ENCODE data around the gene HBP1.

HBP1 gene

DNA sequence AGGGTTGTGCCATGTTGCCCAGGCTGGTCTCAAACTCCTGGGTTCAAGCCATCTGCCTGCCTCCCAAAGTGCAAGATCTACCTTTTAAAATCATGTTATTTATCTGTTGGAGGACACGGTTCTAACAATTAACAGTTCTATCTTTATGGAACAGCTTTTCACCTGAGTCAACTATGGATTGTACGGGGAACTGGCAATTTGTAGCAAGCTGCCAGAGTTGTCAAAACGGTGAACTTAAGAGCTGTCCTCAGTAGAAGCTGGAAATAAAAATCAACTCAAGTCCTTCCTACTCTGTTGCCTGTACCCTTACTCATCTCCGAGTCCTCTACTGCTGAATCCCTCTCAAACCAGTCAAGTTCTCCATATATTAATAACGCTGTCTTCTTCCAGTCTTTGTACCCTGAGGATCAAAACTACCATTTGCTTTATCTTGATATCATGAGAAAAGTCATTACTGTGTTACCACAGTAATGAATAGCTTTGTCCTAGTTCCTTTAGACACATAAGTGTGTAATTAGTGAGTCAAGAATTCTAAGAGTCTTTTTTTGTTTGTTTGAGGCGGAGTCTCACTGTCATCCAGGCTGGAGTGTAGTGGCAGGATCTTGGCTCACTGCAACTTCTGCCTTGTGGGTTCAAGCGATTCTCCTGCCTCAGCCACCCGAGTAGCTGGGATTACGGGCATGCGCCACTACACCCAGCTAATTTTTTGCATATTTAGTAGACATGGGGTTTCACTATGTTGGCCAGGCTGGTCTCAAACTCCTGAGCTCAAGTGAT is 28.2 kb downstream of the HBP1 start:
- peak overlapping the region in 1 of 2 donors; percentile 50 for H3K27ac Mint-ChIP-seq
- no peaks in the 10 kb centered on the region for H3K27me3 Mint-ChIP-seq
- H3K4me3 Mint-ChIP-seq: no peak overlapping the region

GRCh38 chr7:107201795-107202450 is 33.1 kb downstream of the HBP1 start:
- no peaks in the 10 kb centered on the region for H3K4me1 Mint-ChIP-seq
- DNase-seq (peak; percentile 19 to 29), ATAC-seq (peak; percentile 80)
- no peaks in the 10 kb centered on the region for H3K9me3 Mint-ChIP-seq
- no peaks in the 10 kb centered on the region for H3K27me3 Mint-ChIP-seq
- no peak overlapping the region for H3K4me3 Mint-ChIP-seq
- peak overlapping the region in 1 of 2 donors; percentile 6 for H3K27ac Mint-ChIP-seq

More for the DNA sequence above, 28.2 kb downstream of the HBP1 start:
- Mint-ChIP-seq H3K9me3 (no peaks in the 10 kb centered on the region), H3K4me1 (no peaks in the 10 kb centered on the region)
- DNase-seq: no peak
- no peak for ATAC-seq

GRCh38 chr7:107203607-107204006 is 34.8 kb downstream of the HBP1 start:
- Mint-ChIP-seq H3K9me3 (no peaks in the 10 kb centered on the region), H3K27me3 (no peaks in the 10 kb centered on the region), H3K4me1 (no peaks in the 10 kb centered on the region), H3K27ac (peak overlapping the region in 1 of 2 donors; percentile 88), H3K4me3 (no peak overlapping the region)
- no peak for DNase-seq
- no peak for ATAC-seq

- ATAC-seq: no peak
- Mint-ChIP-seq H3K27ac (no peak overlapping the region), H3K4me1 (no peaks in the 10 kb centered on the region), H3K27me3 (no peaks in the 10 kb centered on the region), H3K9me3 (no peaks in the 10 kb centered on the region), H3K4me3 (no peak overlapping the region)
- DNase-seq: no peak
Measured at GRCh38 chr7:107206136-107206535, 37.3 kb downstream of the HBP1 start.

DNA sequence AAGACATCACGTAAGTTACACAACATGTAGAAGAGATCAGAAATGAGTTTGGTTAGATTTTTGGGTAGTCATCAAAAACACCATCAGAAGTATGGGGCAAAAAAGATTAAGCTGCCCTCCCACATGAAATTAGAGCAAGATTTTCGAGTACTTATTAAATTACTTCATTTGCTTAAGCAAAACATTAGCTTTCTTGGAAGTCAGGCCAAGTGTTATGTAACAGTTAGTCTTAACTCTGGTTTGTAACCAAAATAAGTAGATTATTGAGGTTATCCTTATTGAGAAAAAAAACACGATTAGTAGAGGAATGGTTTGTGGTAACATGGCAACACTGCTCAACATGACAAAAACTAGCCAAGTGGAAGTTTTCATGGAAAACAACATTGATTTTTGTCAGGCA is 37.9 kb downstream of the HBP1 start:
- no peak for DNase-seq
- ATAC-seq: no peak
- H3K27ac Mint-ChIP-seq: no peak overlapping the region
- no peak overlapping the region for H3K4me3 Mint-ChIP-seq
- H3K9me3 Mint-ChIP-seq: no peaks in the 10 kb centered on the region
- no peaks in the 10 kb centered on the region for H3K27me3 Mint-ChIP-seq
- no peaks in the 10 kb centered on the region for H3K4me1 Mint-ChIP-seq

- H3K27me3 Mint-ChIP-seq: no peaks in the 10 kb centered on the region
- H3K27ac Mint-ChIP-seq: no peak overlapping the region
- peaks cover under 1% of the 10 kb centered on the region for H3K4me1 Mint-ChIP-seq
- H3K4me3 Mint-ChIP-seq: no peak overlapping the region
- ATAC-seq (no peak), DNase-seq (no peak)
- no peaks in the 10 kb centered on the region for H3K9me3 Mint-ChIP-seq
Measured at GRCh38 chr7:107207459-107207858, 38.7 kb downstream of the HBP1 start.

DNA sequence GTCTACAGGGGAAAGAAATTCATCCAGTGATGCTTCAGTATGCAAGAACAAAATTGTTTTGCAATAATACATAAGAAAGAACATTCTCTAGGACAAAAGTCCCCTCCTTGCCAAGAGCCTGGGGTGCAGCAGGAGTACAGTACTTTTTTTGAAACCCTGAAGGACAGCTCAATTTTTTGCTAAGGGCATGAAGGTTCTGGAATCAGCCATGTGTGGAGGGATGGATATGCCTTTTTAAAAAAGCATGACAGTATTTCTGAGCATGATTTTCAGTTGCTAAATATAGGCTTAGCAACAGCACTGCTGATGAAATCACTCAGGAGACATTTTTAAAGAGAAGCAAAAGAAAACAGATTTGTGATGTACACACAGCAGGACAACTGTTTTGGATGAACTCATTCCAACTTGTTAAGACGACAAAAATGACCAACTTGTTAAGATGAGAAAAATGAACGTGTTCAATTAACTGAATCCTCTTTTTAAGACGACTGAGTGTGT is 39.3 kb downstream of the HBP1 start:
- Mint-ChIP-seq H3K4me3 (no peak overlapping the region), H3K4me1 (peaks cover 4% of the 10 kb centered on the region), H3K27me3 (no peaks in the 10 kb centered on the region), H3K9me3 (no peaks in the 10 kb centered on the region), H3K27ac (peak overlapping the region in 1 of 2 donors; percentile 22)
- no peak for DNase-seq
- no peak for ATAC-seq

GRCh38 chr7:107208563-107208962 is 39.8 kb downstream of the HBP1 start:
- Mint-ChIP-seq H3K4me1 (peaks cover 4% of the 10 kb centered on the region), H3K27me3 (no peaks in the 10 kb centered on the region), H3K9me3 (no peaks in the 10 kb centered on the region), H3K4me3 (no peak overlapping the region), H3K27ac (no peak overlapping the region)
- ATAC-seq: no peak
- no peak for DNase-seq

GRCh38 chr7:107209565-107209964 is 40.8 kb downstream of the HBP1 start:
- DNase-seq: no peak
- H3K27ac Mint-ChIP-seq: peak overlapping the region in 1 of 2 donors; percentile 8
- peaks cover 4% of the 10 kb centered on the region for H3K4me1 Mint-ChIP-seq
- no peak for ATAC-seq
- H3K4me3 Mint-ChIP-seq: no peak overlapping the region
- H3K27me3 Mint-ChIP-seq: no peaks in the 10 kb centered on the region
- no peaks in the 10 kb centered on the region for H3K9me3 Mint-ChIP-seq

DNA sequence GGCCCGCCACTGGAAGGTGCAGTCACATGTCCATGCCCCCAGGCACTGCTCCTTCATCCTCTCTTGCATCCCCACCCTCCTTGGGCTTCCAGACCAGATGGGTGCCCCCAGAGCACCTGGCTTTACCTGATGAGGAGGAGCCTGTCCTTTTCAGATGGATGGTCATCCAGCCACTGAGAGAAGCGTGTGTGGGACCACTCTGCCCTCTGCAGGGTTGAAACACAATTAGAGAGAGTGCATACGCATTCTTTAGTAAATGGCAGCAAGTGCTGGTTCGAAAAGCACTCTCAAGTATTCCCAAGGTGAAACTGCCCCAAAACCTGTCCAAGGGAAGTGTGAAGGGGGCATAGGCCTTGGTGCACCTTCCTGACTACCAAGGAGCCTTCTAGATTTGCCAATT is 41.6 kb downstream of the HBP1 start:
- Mint-ChIP-seq H3K4me3 (no peak overlapping the region), H3K4me1 (peaks cover 4% of the 10 kb centered on the region), H3K9me3 (peaks cover 5 to 8% of the 10 kb centered on the region in 2 donors), H3K27me3 (no peaks in the 10 kb centered on the region), H3K27ac (peak overlapping the region; percentile 36 to 48)
- ATAC-seq: no peak
- no peak for DNase-seq

- H3K27ac Mint-ChIP-seq: peak overlapping the region in 1 of 2 donors; percentile 28
- H3K9me3 Mint-ChIP-seq: peaks cover 19 to 24% of the 10 kb centered on the region in 2 donors
- no peaks in the 10 kb centered on the region for H3K27me3 Mint-ChIP-seq
- no peak for ATAC-seq
- no peak for DNase-seq
- peaks cover 4% of the 10 kb centered on the region for H3K4me1 Mint-ChIP-seq
- no peak overlapping the region for H3K4me3 Mint-ChIP-seq
Measured at GRCh38 chr7:107212725-107213124, 43.9 kb downstream of the HBP1 start.

- Mint-ChIP-seq H3K9me3 (peaks cover 19 to 25% of the 10 kb centered on the region in 2 donors), H3K4me3 (no peak overlapping the region), H3K4me1 (peaks cover 4% of the 10 kb centered on the region), H3K27me3 (no peaks in the 10 kb centered on the region), H3K27ac (no peak overlapping the region)
- ATAC-seq (no peak), DNase-seq (no peak)
Measured at GRCh38 chr7:107213193-107213788, 44.5 kb downstream of the HBP1 start.

DNA sequence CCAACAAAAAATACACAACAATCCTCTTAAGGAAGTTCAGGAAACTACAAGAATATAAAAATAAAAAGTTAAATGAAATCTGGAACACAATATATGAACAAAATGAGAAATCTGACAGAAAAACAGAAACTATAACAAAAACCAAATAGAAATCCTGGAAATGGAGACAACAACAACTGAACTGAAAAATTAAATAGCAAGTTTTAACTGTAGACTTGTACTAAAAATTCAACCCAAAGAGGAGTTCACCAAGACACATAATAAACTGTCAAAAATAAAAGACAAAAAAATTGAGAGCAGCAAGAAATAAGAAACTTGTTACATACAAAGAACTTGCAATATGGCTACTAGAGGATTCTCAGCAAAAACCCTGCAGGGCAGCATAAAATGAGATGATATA is 45.1 kb downstream of the HBP1 start:
- Mint-ChIP-seq H3K4me3 (no peak overlapping the region), H3K9me3 (peaks cover 19 to 25% of the 10 kb centered on the region in 2 donors), H3K27me3 (no peaks in the 10 kb centered on the region), H3K27ac (no peak overlapping the region), H3K4me1 (peaks cover 4% of the 10 kb centered on the region)
- no peak for ATAC-seq
- no peak for DNase-seq

DNA sequence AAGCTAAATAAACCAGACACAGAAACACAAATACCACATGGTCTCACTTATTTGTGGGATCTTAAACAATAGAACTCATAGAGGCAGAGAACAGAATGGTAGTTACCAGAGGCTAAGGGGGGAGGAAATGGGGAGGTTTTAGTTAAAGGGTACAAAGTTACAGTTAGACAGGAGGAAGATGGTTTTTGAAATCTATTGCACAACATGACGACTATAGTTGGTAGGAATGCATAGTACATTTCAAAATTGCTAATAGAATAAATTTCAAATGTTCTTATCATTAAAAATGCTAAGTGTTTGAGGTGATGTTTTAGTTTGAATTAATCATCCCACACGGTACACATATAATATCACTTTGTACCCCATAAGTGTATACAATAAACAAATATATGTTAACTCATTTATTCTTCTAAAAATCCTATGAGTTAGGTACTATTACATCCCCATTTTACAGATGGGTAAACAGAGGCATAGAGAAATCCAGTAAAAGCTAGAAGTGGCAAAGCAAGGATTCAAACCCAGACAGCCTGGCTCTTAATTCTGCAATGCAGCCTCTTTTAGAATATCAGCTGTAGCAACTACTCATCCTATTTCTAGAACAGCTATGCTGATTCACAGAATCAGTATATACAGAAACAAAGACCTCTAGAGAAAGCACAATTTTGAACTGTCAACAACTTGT is 50.9 kb downstream of the HBP1 start:
- Mint-ChIP-seq H3K27ac (no peak overlapping the region), H3K4me3 (no peak overlapping the region), H3K9me3 (peaks cover 19 to 24% of the 10 kb centered on the region in 2 donors), H3K27me3 (no peaks in the 10 kb centered on the region), H3K4me1 (no peaks in the 10 kb centered on the region)
- DNase-seq: no peak
- ATAC-seq: no peak

DNA sequence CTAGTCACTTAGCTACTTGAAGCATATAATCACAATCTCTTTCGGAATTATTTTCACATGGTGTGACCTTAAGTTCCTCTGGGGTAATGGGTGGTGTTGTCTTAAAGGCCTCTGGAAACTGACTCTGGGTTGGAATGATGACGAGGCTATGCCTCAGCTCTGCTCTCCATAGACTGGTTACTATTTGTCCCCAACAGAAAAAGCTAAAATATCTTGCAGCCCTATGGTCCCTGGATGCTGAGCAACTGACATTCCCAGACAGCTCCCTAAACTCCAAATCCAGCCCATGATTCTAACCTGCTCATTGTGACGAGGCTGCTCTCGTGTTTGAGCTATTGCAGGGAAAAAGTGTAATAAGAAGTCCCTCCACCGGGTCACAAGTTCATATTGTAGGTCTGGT is 51.6 kb downstream of the HBP1 start:
- no peaks in the 10 kb centered on the region for H3K4me1 Mint-ChIP-seq
- H3K4me3 Mint-ChIP-seq: no peak overlapping the region
- no peaks in the 10 kb centered on the region for H3K27me3 Mint-ChIP-seq
- no peak overlapping the region for H3K27ac Mint-ChIP-seq
- no peak for ATAC-seq
- DNase-seq: no peak
- peaks cover 14 to 17% of the 10 kb centered on the region in 2 donors for H3K9me3 Mint-ChIP-seq

Measured in stimulated activated naive CD8-positive, alpha-beta T cell treated with anti-CD3 and anti-CD28 coated beads, Interleukin-15, amount 100 ng/mL, for 72 hours (primary cell).